ENCODE data around the gene SLAMF9. TPM values are rescaled to one million over a fixed set of nuclear protein-coding genes. Genes with fewer than 3 reads are reported as not detected.

The SLAMF9 gene
- total and polyA plus RNA-seq, 11 donors, result 0.24 to 0.88 TPM; not detected in 9

GRCh38 chr1:159930634-159931033, 23.4 kb downstream of the SLAMF9 start:
- no peak for ATAC-seq
- Histone ChIP-seq H3K27me3 (no peaks in the 10 kb centered on the region), H3K4me1 (peaks cover 0 to 12% (median 9%) of the 10 kb centered on the region in 12 donors), H3K27ac (no peak overlapping the region), H3K9me3 (no peaks in the 10 kb centered on the region), H3K36me3 (no peaks in the 10 kb centered on the region), H3K4me3 (no peak overlapping the region)
- no peak for DNase-seq
- WGBS, 4 donors, result 92 to 94% (median 93%) methylated on average over 6 to 8 of the region's 8 CpGs
- TF ChIP-seq POLR2A (IDR thresholded peaks at IDR 0.05) (no peak), CTCF (IDR thresholded peaks at IDR 0.05) (no peak)
- intact Hi-C loops (cut with DNase I), result loop anchor here in 2 of 10 donors (5.0 to 10.0 kb wide), 2 partner anchors 38 to 96 kb away; no protein-coding TSS in a partner anchor

DNA sequence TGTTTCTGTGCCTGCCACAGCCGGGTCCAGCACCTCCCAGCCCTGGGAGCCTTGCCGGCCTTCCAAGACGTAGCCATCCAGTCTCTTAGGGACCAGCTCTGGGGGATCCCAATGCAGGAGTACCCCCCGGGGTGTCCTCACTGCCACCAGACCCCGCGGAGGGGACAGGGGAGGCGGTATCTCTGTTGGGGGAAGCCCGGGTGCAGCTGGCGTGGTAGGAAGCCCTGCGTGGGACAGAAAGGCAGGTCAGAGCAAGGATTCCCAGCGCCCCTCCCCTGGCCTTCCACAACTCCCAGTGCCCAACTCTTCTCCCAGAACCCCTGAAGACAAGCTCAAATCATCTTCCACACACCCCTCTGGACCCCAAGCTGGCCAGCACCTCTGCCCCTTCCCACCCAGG, 23.8 kb downstream of the SLAMF9 start:
- DNase-seq (peak in 1 of 5 donors; percentile 17), ATAC-seq (no peak)
- no peaks in the 10 kb centered on the region for H3K36me3 ChIP-seq
- WGBS, 4 donors, result 94 to 96% (median 94%) methylated on average over 9 to 11 of the region's 11 CpGs
- H3K9me3 ChIP-seq, result no peaks in the 10 kb centered on the region
- intact Hi-C loops (cut with DNase I), result loop anchor here in 2 of 10 donors (5.0 to 10.0 kb wide), 2 partner anchors 38 to 95 kb away; no protein-coding TSS in a partner anchor
- peaks cover 0 to 14% (median 10%) of the 10 kb centered on the region in 12 donors for H3K4me1 ChIP-seq
- TF ChIP-seq CTCF (IDR thresholded peaks at IDR 0.05), result no peak
- no peak for TF ChIP-seq POLR2A (IDR thresholded peaks at IDR 0.05)
- no peak overlapping the region for H3K4me3 ChIP-seq
- H3K27ac ChIP-seq, result no peak overlapping the region
- no peaks in the 10 kb centered on the region for H3K27me3 ChIP-seq

DNA sequence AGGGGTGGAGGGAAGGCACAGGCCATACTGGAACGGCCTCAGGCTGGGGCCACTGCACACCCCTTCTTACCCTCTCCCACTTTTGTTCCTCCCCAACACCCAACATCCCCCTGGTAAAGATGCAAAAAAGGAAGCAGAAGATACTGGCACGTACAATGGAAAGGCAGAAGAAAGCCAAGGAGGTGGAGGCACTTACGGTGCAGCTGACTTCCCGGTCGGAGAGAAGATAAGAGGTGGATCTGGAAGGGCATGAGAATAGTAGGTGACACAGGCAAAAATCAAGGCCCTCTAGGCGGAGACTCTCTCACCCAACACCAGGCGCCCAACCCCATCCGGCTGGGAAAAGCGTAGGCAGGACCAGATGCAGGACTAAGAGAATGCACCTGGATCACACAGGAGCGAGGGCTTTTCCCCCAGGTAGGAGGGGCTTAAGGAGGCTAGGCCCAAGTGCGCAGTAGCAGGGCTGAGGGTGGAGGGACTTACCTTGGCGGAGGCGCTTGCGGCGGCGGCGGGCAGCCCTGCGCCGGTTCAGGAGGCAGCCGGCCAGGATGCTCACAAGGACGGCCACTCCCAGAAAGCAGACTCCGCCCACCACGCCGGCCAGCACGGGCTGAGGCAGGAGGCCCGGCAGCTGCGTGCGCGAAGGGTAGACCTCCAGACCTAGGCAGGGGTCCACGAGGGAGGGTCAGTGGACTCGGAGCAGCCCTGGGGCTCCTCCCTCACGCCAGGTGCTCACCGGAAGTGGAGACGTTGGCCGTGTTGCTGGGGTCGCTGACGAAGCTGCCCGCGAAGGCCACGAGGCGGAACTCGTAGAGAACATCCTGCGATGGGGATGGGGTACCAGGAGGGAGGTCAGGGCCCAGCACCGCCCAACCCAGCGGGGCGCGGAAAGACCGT, 24.6 kb downstream of the SLAMF9 start:
- Histone ChIP-seq H3K9me3 (no peaks in the 10 kb centered on the region), H3K27ac (no peak overlapping the region), H3K36me3 (no peaks in the 10 kb centered on the region), H3K27me3 (no peaks in the 10 kb centered on the region), H3K4me3 (no peak overlapping the region), H3K4me1 (peaks cover 0 to 14% (median 10%) of the 10 kb centered on the region in 12 donors)
- intact Hi-C loops (cut with DNase I), result loop anchor here in 6 of 10 donors (5.0 to 10.0 kb wide), 5 partner anchors 37 to 915 kb away; no protein-coding TSS in a partner anchor
- no peak for TF ChIP-seq POLR2A (IDR thresholded peaks at IDR 0.05)
- TF ChIP-seq CTCF (IDR thresholded peaks at IDR 0.05), result no peak
- DNase-seq (peak in 1 of 5 donors; percentile 50), ATAC-seq (no peak)
- WGBS, 4 donors, result 77 to 88% (median 81%) methylated on average over 37 to 48 of the region's 48 CpGs

DNA sequence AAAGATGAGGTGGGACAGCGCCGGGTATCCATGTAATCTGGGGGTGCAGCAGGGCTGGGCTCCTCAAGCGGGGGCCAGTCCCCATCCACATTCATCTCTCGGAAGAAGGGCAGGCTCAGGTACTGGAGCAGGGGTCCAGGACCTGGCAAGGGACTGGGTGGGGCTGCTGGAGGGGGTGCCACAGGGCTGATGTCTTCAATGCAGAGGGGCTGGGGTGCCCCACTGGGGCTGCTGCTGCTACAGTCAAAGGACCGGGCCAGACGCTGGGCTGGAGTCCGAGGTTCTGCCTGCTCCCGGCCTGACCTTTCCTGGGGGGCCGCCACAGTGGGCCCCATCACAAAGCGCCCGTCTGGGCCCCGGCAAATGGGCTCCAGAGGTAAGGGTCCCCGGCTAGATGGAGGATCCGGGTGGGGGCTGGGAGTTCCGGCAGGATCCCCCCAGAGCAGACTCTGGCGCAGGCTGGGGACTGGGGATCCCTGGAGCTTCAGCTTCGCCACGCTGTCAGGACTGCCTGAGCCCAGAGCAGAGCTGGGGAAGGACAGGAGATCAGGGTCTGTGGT, 25.5 kb downstream of the SLAMF9 start:
- H3K4me1 ChIP-seq, result peaks cover 0 to 17% (median 10%) of the 10 kb centered on the region in 12 donors
- intact Hi-C loops (cut with DNase I), result loop anchor here in 5 of 10 donors (5.0 to 10.0 kb wide), 3 partner anchors 74 to 914 kb away; no protein-coding TSS in a partner anchor
- H3K4me3 ChIP-seq, result no peak overlapping the region
- H3K9me3 ChIP-seq, result no peaks in the 10 kb centered on the region
- ATAC-seq (no peak), DNase-seq (peak in 1 of 5 donors; percentile 25)
- TF ChIP-seq CTCF (IDR thresholded peaks at IDR 0.05) (no peak), POLR2A (IDR thresholded peaks at IDR 0.05) (no peak)
- no peaks in the 10 kb centered on the region for H3K36me3 ChIP-seq
- no peaks in the 10 kb centered on the region for H3K27me3 ChIP-seq
- H3K27ac ChIP-seq, result no peak overlapping the region
- 96 to 97% (median 97%) methylated on average over 13 to 18 of the region's 18 CpGs for WGBS, 4 donors
